ENCODE results near the gene UIMC1.

The UIMC1 gene

DNA sequence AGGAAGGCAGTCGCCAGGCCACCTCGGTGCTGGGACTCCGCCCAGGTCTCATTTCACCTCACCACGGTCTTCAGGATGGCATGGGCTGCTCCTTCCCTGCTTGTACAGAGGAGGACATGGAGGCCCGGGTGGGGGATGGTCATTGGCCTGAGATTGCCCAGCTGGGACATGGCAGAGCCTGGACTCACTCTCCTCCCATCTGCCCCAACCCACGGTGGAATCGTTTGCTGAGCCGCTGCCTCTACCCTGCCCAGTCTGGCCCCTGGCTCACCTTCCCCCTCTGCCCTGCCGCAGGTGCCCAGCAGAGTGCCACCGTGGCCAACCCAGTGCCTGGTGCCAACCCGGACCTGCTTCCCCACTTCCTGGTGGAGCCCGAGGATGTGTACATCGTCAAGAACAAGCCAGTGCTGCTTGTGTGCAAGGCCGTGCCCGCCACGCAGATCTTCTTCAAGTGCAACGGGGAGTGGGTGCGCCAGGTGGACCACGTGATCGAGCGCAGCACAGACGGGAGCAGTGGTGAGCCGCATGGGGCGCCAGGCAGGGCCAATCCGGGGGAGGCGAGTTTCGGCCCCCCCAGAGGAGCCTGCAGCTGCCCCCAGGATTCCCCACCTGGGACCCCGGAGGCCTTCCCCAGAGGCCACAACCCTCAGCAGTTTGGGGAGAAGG lies 144.1 kb downstream of the UIMC1 start:
- Histone ChIP-seq H3K79me2 (ENCODE audit: insufficient read depth, low read depth) (no peaks in the 10 kb centered on the region), H3K4me2 (peak overlapping the region; percentile 36; the same call in 1 of the 2 replicates), H3K27me3 (ENCODE audit: insufficient read depth, low read depth) (peaks cover 52% of the 10 kb centered on the region), H2AFZ (ENCODE audit: low read depth) (no peak overlapping the region), H3K9ac (no peak overlapping the region), H3K27ac (no peak overlapping the region), H3K4me3 (IDR thresholded peaks at IDR 0.05; ENCODE audit: insufficient read depth, low read depth, low read length) (no peak overlapping the region), H4K20me1 (ENCODE audit: insufficient read depth) (no peaks in the 10 kb centered on the region), H3K4me1 (ENCODE audit: low read depth, poor library complexity, severe bottlenecking) (peaks cover 15% of the 10 kb centered on the region), H3K36me3 (ENCODE audit: insufficient read depth) (no peaks in the 10 kb centered on the region)
- TF ChIP-seq, protein P1, sequence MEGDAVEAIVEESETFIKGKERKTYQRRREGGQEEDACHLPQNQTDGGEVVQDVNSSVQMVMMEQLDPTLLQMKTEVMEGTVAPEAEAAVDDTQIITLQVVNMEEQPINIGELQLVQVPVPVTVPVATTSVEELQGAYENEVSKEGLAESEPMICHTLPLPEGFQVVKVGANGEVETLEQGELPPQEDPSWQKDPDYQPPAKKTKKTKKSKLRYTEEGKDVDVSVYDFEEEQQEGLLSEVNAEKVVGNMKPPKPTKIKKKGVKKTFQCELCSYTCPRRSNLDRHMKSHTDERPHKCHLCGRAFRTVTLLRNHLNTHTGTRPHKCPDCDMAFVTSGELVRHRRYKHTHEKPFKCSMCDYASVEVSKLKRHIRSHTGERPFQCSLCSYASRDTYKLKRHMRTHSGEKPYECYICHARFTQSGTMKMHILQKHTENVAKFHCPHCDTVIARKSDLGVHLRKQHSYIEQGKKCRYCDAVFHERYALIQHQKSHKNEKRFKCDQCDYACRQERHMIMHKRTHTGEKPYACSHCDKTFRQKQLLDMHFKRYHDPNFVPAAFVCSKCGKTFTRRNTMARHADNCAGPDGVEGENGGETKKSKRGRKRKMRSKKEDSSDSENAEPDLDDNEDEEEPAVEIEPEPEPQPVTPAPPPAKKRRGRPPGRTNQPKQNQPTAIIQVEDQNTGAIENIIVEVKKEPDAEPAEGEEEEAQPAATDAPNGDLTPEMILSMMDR (conservative IDR thresholded peaks at IDR 0.05; ENCODE audit: low read depth, low read length): no peak

DNA sequence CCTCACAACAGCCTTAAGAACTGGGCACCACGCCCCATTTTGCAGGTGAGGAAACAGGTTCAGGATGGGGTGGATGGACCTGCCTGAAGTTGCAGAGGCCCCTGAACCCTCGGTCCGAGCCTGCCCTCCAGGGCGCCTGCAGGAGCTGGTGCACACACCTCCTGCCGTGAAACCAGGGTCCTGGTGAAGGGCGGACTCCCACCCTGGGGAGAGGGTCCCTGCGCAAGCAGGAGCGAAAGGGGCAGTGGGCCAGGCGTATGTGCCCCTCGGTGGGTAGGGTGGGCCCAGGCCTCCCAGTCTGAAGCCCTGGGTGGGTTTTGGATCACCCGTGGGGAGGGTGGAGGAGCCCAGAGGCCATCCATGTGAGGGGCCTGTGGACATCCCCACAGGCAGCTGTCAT lies 145.3 kb downstream of the UIMC1 start:
- Histone ChIP-seq H3K36me3 (ENCODE audit: insufficient read depth) (no peaks in the 10 kb centered on the region), H3K4me3 (IDR thresholded peaks at IDR 0.05; ENCODE audit: insufficient read depth, low read depth, low read length) (no peak overlapping the region), H3K27ac (no peak overlapping the region)

DNA sequence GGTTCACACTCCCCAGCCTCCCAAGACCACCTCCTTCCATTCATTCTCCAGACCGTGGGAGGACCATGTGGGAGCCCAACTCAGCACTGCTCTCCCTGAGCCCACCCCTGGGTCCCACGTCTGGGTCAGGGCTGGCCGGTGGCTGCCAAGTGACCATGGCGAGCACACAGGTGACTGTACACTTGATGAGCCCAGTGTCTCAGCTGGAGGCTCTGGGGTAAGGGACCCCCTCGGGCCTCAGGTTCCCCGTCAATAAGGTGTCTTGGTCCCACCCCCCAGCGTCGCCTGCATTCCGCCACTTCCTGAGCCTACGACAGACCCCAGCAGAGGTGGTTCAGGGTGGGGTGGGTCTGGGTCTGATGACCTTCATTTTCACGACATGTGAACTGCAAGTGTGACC lies 146.2 kb downstream of the UIMC1 start:
- Histone ChIP-seq H3K4me3 (IDR thresholded peaks at IDR 0.05; ENCODE audit: insufficient read depth, low read depth, low read length) (no peak overlapping the region), H4K20me1 (ENCODE audit: insufficient read depth) (no peaks in the 10 kb centered on the region), H3K27ac (no peak overlapping the region), H2AFZ (ENCODE audit: low read depth) (no peak overlapping the region), H3K79me2 (ENCODE audit: insufficient read depth, low read depth) (no peaks in the 10 kb centered on the region), H3K9ac (no peak overlapping the region), H3K36me3 (ENCODE audit: insufficient read depth) (no peaks in the 10 kb centered on the region), H3K4me2 (no peak overlapping the region), H3K4me1 (ENCODE audit: low read depth, poor library complexity, severe bottlenecking) (peaks cover 15% of the 10 kb centered on the region), H3K27me3 (ENCODE audit: insufficient read depth, low read depth) (peaks cover 47% of the 10 kb centered on the region)
- TF ChIP-seq, protein P1 (conservative IDR thresholded peaks at IDR 0.05; ENCODE audit: low read depth, low read length): no peak

More for the DNA sequence above, 145.3 kb downstream of the UIMC1 start:
- TF ChIP-seq, protein P1 (conservative IDR thresholded peaks at IDR 0.05; ENCODE audit: low read depth, low read length): no peak
- no peaks in the 10 kb centered on the region for H3K79me2 ChIP-seq (ENCODE audit: insufficient read depth, low read depth)
- no peak overlapping the region for H3K4me2 ChIP-seq
- H3K4me1 ChIP-seq (ENCODE audit: low read depth, poor library complexity, severe bottlenecking): peaks cover 15% of the 10 kb centered on the region
- no peak overlapping the region for H3K9ac ChIP-seq
- H4K20me1 ChIP-seq (ENCODE audit: insufficient read depth): no peaks in the 10 kb centered on the region
- peaks cover 47% of the 10 kb centered on the region for H3K27me3 ChIP-seq (ENCODE audit: insufficient read depth, low read depth)
- H2AFZ ChIP-seq (ENCODE audit: low read depth): no peak overlapping the region

DNA sequence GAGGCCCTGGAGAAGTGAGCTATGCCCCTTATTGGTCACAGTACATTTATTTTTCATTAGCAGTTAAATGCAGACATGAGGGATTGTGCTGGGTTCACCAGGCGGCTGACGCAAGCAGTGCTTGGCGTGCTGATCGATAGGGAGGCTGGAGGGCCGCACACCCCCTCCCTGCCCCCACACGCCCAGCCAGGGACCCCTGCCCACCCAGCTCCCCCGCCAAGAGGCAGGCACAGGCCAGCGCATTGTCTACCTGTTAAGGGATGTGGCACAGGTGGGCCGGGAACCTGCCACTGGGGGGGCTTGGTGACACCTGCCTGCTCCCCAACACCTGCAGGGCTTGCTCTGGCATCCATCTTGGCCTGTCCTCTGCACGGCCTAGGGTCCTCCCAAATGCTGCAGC lies 146.7 kb downstream of the UIMC1 start:
- no peak overlapping the region for H3K9ac ChIP-seq
- H2AFZ ChIP-seq (ENCODE audit: low read depth): no peak overlapping the region
- H3K4me3 ChIP-seq (IDR thresholded peaks at IDR 0.05; ENCODE audit: insufficient read depth, low read depth, low read length): no peak overlapping the region
- peaks cover 50% of the 10 kb centered on the region for H3K27me3 ChIP-seq (ENCODE audit: insufficient read depth, low read depth)
- TF ChIP-seq, protein P1 (conservative IDR thresholded peaks at IDR 0.05; ENCODE audit: low read depth, low read length): no peak
- H3K79me2 ChIP-seq (ENCODE audit: insufficient read depth, low read depth): no peaks in the 10 kb centered on the region
- H3K4me2 ChIP-seq: no peak overlapping the region
- H4K20me1 ChIP-seq (ENCODE audit: insufficient read depth): no peaks in the 10 kb centered on the region
- peaks cover 15% of the 10 kb centered on the region for H3K4me1 ChIP-seq (ENCODE audit: low read depth, poor library complexity, severe bottlenecking)
- no peak overlapping the region for H3K27ac ChIP-seq
- no peaks in the 10 kb centered on the region for H3K36me3 ChIP-seq (ENCODE audit: insufficient read depth)

Measured in KMS-11 (cell line).